HUDEP-2 (cell line): ENCODE measurements around the gene HEATR5A.
"Not testable (repeated sequence)": the region's sequence is repeated elsewhere in the genome, so short reads cannot be mapped to it uniquely, and the experiment has no call there.

Source experiments
- DNase-seq, 76 experiments: peaks; one replicate each; lab custom pipeline; 2025; ENCODE audit not compliant: unreplicated experiment in 76 of 76; lab: John Stamatoyannopoulos, UW

The HEATR5A gene

GRCh38 chr14:31391977-31392503 is 28.3 kb downstream of the HEATR5A start:
- DNase-seq = no peak

GRCh38 chr14:31391473-31391872 is 28.9 kb downstream of the HEATR5A start:
- DNase-seq = no peak

- DNase-seq = no peak
These were observed 30.4 kb downstream of the HEATR5A start for GRCh38 chr14:31389946-31390345.

GRCh38 chr14:31388687-31389413 is 31.5 kb downstream of the HEATR5A start:
- DNase-seq = no peak

- DNase-seq = no peak
These were observed 33.3 kb downstream of the HEATR5A start for GRCh38 chr14:31387091-31387490.

GRCh38 chr14:31386271-31386670 is 34.1 kb downstream of the HEATR5A start:
- DNase-seq = no peak

GRCh38 chr14:31382221-31382620 is 38.1 kb downstream of the HEATR5A start:
- no peak for DNase-seq

GRCh38 chr14:31380106-31380505 is 40.2 kb downstream of the HEATR5A start:
- DNase-seq = no peak

GRCh38 chr14:31379125-31379947 is 41.0 kb downstream of the HEATR5A start:
- not testable (repeated sequence) for DNase-seq

GRCh38 chr14:31377433-31377832 is 42.9 kb downstream of the HEATR5A start:
- DNase-seq = no peak

- no peak for DNase-seq
These were observed 48.7 kb downstream of the HEATR5A start for GRCh38 chr14:31371646-31372045.

- no peak for DNase-seq
These were observed 56.8 kb downstream of the HEATR5A start for GRCh38 chr14:31363331-31364073.

- no peak for DNase-seq
These were observed 57.6 kb downstream of the HEATR5A start for GRCh38 chr14:31362746-31363145.

- not testable (repeated sequence) for DNase-seq
These were observed 58.6 kb downstream of the HEATR5A start for GRCh38 chr14:31361761-31362160.

GRCh38 chr14:31360919-31361662 is 59.3 kb downstream of the HEATR5A start:
- no peak for DNase-seq

- DNase-seq = no peak
These were observed 63.1 kb downstream of the HEATR5A start for GRCh38 chr14:31357279-31357678.

GRCh38 chr14:31346097-31346496 is 74.3 kb downstream of the HEATR5A start:
- DNase-seq = no peak

GRCh38 chr14:31341280-31341679 is 79.1 kb downstream of the HEATR5A start:
- no peak for DNase-seq

GRCh38 chr14:31340297-31341063 is 79.9 kb downstream of the HEATR5A start:
- no peak for DNase-seq

- no peak for DNase-seq
These were observed 80.6 kb downstream of the HEATR5A start for GRCh38 chr14:31339743-31340142.
